HFFc6 (cell line): ENCODE data around the gene RNASET2. TPM values are rescaled to one million over a fixed set of nuclear protein-coding genes. Genes with fewer than 3 reads are reported as not detected.

Experiments
- DNase-seq: peaks from one replicate; pipeline ENCODE4 v3.0.0-alpha.2; 2018
- H3K27ac Mint-ChIP-seq: 2 replicates; pipeline ENCODE4 v1.8.0; 2020; ENCODE audit warnings: mild to moderate bottlenecking, mixed read lengths
- H3K27me3 Mint-ChIP-seq: 2 replicates; pipeline ENCODE4 v1.8.0; 2021; ENCODE audit warnings: mild to moderate bottlenecking, moderate library complexity, mixed read lengths; ENCODE audit not compliant: insufficient read depth
- H3K36me3 Mint-ChIP-seq: 2 replicates; pipeline ENCODE4 v1.8.0; 2021; ENCODE audit warnings: low read depth, mixed read lengths
- H3K4me1 Mint-ChIP-seq: 2 replicates; pipeline ENCODE4 v1.8.0; 2020; ENCODE audit warnings: low read depth, mixed read lengths
- H3K4me3 Mint-ChIP-seq: 2 replicates; pipeline ENCODE4 v1.8.0; 2020; ENCODE audit warnings: mild to moderate bottlenecking, moderate library complexity, mixed read lengths
- H3K9me3 Mint-ChIP-seq: 2 replicates; pipeline ENCODE4 v1.8.0; 2020; ENCODE audit warnings: mild to moderate bottlenecking, mixed read lengths
- CTCF ChIP-seq: fragments of 200-600 bp; sonication (generic); IDR thresholded peaks from 2 replicates; pipeline ENCODE4 v1.5.0; 2021; ENCODE audit warnings: antibody characterized with exemption, mild to moderate bottlenecking
- total RNA-seq, 6 experiments: library from RNA; stranded (reverse); fragmentation: NEBNext Ultra II Directional; extraction: Animal tissue kit (Norgen Biotek cat#: 25700); gene quantifications; 2 replicates in 1 of 6; 3 replicates in 5 of 6; pipeline ENCODE4 v1.2.3, GENCODE V29; 2021

RNASET2 gene
- total RNA-seq, 6 experiments from 2014 or later, result 15.1 to 28.9 (median 16.5) TPM

- no peak overlapping the region for H3K4me3 Mint-ChIP-seq
- H3K27ac Mint-ChIP-seq, result no peak overlapping the region
- H3K9me3 Mint-ChIP-seq, result peaks cover 24% of the 10 kb centered on the region
- no peak for TF ChIP-seq CTCF
- peaks cover 19% of the 10 kb centered on the region; the same call in 1 of the 2 replicates for H3K36me3 Mint-ChIP-seq
- peaks cover 2% of the 10 kb centered on the region; the same call in 1 of the 2 replicates for H3K27me3 Mint-ChIP-seq
- H3K4me1 Mint-ChIP-seq, result no peaks in the 10 kb centered on the region
- no peak for DNase-seq
Observed at GRCh38 chr6:166969390-166970002, 13.1 kb upstream of the RNASET2 start.

GRCh38 chr6:166966268-166966667 lies 9.9 kb upstream of the RNASET2 start:
- Mint-ChIP-seq H3K27me3 (peaks cover 2% of the 10 kb centered on the region; the same call in 1 of the 2 replicates), H3K27ac (no peak overlapping the region), H3K4me1 (no peaks in the 10 kb centered on the region), H3K4me3 (no peak overlapping the region), H3K9me3 (peaks cover 32% of the 10 kb centered on the region), H3K36me3 (peaks cover 14% of the 10 kb centered on the region; the same call in 1 of the 2 replicates)
- no peak for DNase-seq
- no peak for TF ChIP-seq CTCF

- H3K4me3 Mint-ChIP-seq, result no peak overlapping the region
- no peak for TF ChIP-seq CTCF
Observed at GRCh38 chr6:166960609-166960978, 4.2 kb upstream of the RNASET2 start.

GRCh38 chr6:166959911-166960608 lies 3.7 kb upstream of the RNASET2 start:
- no peaks in the 10 kb centered on the region; the same call in 1 of the 2 replicates for H3K36me3 Mint-ChIP-seq
- peaks cover 13% of the 10 kb centered on the region for H3K9me3 Mint-ChIP-seq
- TF ChIP-seq CTCF, result no peak
- DNase-seq, result no peak
- no peak overlapping the region for H3K4me3 Mint-ChIP-seq
- no peaks in the 10 kb centered on the region for H3K27me3 Mint-ChIP-seq
- H3K4me1 Mint-ChIP-seq, result peaks cover 27% of the 10 kb centered on the region
- no peak overlapping the region for H3K27ac Mint-ChIP-seq

More at GRCh38 chr6:166960609-166960978, 4.2 kb upstream of the RNASET2 start:
- no peak overlapping the region for H3K27ac Mint-ChIP-seq
- no peaks in the 10 kb centered on the region for H3K27me3 Mint-ChIP-seq
- no peak for DNase-seq
- H3K9me3 Mint-ChIP-seq, result peaks cover 17% of the 10 kb centered on the region
- peaks cover 22% of the 10 kb centered on the region for H3K4me1 Mint-ChIP-seq
- H3K36me3 Mint-ChIP-seq, result no peaks in the 10 kb centered on the region; the same call in 1 of the 2 replicates

GRCh38 chr6:166958926-166959861 lies 2.8 kb upstream of the RNASET2 start:
- Mint-ChIP-seq H3K4me3 (no peak overlapping the region), H3K36me3 (no peaks in the 10 kb centered on the region; the same call in 1 of the 2 replicates), H3K27me3 (no peaks in the 10 kb centered on the region), H3K9me3 (peaks cover 6% of the 10 kb centered on the region), H3K27ac (no peak overlapping the region), H3K4me1 (peaks cover 28% of the 10 kb centered on the region)
- no peak for TF ChIP-seq CTCF
- DNase-seq, result no peak
